ENCODE measurements around the gene FGR.

Gene FGR

DNA sequence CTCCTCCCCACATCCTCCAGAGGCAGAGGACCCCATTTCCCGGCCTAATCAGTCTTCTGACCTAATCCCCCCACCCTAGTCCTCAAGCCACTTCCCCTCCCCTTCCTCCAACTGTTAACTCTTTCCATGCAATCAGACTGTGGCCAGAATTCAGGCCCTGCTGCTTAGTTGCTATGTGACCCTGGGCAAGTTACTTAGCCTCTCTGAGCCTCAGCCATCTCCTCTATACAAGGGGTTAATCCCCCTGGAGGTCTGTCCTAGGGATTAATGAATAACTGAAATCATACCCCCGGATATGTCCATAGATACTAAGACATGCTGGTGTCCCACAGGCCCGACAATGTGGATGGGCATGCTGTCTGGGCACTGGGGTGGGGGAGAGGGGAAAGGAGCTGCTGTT lies 49.3 kb downstream of the FGR start:
- no peak for DNase-seq

DNA sequence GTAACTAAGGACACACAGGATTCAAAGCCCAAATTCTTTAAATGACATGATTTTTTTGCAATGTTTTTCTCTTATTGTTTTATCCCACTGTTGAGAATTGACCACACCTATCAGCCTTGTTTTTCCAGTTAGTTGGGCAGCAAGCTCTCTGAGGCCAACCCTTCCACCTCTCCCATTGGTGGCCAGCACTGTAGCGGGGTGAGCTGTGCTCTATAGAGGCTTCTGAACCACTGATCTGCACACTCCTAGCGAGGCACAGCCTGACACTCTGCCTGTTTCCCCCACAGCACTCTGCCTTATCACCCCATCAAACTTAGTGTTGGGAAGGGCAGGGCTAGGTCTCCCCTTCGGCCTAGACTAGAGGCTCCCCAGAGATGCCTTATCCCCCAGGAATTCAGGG lies 50.5 kb downstream of the FGR start:
- DNase-seq: no peak

- DNase-seq: no peak
Measured at GRCh38 chr1:27583479-27583878, 51.5 kb downstream of the FGR start.

GRCh38 chr1:27581823-27582243 lies 53.2 kb downstream of the FGR start:
- no peak for DNase-seq

GRCh38 chr1:27577504-27578188 lies 57.3 kb downstream of the FGR start:
- peak in 1 of 14 donors; percentile 24 for DNase-seq

- DNase-seq: no peak
Measured at GRCh38 chr1:27576806-27577227, 58.2 kb downstream of the FGR start.

GRCh38 chr1:27575840-27576331 lies 59.1 kb downstream of the FGR start:
- DNase-seq: peak in 10 of 14 donors; percentile 26 to 74 (median 47)

DNA sequence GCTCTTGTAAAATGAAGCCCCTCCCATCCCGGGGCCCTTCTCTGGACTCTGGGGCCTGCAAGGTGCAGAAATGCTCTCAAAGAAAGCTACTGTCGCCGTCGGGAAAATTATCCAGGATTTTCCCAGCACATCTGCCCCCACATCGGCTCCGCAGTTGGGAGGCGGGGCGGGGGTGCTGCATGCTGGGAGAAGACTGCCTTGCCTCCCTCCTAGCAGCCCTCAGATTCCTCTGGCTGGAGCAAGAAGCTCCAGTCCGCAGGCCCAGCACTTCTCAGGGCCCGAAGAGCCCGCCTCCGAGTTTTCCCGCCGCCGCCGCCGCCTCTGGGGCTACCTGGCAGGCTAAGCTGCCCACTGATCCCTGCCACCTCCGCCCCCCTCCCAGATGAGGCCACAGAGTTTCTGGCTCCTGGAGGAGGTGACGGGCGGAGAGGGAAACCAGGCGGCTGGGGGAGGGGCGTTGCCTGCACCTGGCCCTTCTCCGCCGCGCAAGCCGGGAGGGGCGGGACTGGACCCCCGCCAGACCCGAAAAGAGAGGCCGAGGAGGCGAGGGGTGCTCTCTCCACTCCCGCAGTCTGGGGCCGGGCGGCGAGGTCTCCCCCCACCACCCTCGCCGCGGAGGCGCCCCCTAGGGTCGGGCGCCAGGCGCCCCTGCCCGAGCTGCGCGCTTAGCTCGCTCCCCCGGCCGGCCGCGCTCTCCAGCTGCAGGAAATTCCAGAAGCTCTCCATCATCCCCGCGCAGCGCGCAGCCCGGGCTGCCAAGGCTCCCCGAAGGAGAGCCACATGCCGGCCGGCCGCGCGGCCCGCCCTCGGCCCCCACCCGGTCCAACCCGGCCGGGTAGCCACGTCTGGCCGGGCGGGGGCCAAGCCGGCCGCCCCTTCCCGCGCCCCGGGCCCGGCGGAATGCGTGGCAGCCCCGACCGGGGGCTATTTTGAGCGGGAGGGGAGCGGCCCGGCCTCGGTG lies 59.8 kb downstream of the FGR start:
- peak in 5 of 14 donors; percentile 45 to 66 (median 49) for DNase-seq

DNA sequence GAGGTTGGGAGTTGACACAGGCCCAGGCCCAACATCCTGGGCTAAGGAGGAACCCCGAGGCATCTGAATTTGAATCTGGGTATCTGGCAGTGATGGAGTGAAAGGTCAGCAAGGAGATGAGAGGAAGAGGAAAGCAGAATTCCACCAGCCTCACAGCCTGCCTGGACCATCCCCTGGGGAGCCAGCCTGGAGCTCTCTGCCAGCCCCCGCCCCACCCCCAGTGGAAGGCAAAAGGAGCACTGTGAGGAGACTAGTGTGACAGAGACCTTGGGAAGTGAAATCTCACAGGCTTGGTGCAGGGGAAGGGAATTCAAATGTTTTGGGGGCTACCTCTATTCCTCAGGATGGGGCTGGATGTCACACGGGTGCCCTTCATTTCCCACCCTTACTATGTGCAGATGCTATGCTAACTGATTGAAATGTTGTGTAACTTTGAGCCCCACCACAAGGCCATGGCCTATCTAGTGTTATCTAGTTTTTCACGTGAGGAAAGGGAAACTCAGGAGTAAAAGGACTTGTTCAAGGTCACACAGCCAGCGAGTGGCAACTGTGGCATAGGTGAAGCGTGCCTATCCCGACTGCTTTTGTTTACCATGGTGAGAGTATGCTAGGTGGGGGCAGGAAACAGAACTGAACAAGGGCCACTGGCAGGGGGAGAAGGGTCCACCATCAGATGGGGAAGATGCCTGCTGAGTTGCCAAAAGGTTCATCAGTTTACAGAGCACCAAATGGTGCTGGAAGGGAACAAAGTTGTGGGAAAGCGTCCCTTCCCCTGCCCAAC lies 60.8 kb downstream of the FGR start:
- no peak for DNase-seq

GRCh38 chr1:27572679-27573426 lies 62.1 kb downstream of the FGR start:
- DNase-seq: no peak

- DNase-seq: no peak
Measured at GRCh38 chr1:27572019-27572678, 62.8 kb downstream of the FGR start.

GRCh38 chr1:27571439-27572018 lies 63.5 kb downstream of the FGR start:
- DNase-seq: peak in 4 of 14 donors; percentile 33 to 58 (median 55)

DNA sequence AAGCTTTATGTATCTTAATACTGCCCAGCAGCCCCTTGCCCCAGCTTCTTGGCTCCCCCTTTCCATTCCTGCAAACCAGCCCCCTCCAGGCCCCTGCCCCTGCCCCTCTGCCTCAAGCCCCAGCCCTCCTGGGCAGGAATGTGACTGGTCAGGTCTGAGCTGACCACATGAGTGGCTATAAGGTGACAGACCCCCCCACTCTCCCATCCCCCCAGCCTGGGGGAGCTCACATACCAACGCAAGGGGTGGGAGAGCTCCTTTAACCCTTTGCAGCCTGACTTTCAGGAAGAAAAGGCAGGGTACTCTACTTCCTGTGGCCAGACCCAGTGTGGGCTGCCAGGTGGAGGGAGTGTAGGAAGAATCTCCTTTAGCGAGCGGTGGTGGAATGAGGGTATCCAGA lies 64.2 kb downstream of the FGR start:
- no peak for DNase-seq

DNA sequence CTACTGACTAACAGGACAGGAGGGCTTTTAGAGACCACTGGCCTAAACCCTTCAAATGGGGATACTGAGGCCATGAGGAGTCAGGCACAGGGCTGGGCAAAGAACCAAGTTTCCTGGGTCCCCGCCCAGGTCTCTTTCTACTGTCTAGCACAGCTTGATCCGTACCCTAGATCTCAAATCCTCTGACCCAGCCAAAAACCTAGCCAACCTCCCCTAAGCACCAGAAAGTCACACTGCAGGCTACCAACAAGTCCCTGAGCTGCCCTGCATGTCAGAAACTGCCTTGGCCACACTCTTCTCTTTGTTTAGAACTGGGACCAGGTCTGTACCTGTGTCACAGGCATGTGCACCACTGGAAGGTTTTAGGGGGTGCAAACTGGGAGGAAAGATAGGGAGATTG lies 64.6 kb downstream of the FGR start:
- no peak for DNase-seq

GRCh38 chr1:27569506-27570291 lies 65.3 kb downstream of the FGR start:
- DNase-seq: no peak

DNA sequence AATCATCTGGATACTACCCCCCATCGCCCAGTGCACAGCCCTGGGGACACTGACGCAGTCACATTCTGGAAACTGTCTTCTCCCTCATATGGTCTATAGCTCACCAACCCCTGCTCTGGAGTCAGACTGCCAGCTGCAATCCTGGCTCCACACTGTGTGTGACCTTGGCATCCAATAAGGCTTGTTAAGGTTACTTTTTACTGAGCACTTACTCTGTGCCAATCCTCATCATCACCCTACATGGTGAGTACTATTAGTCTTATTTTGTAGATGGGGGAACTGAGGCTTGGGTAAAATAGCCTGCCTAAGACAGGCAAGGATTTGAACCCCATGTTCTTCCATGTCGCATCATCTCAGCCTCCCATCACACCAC lies 65.9 kb downstream of the FGR start:
- DNase-seq: no peak

GRCh38 chr1:27568300-27569087 lies 66.5 kb downstream of the FGR start:
- DNase-seq: peak in 11 of 14 donors; percentile 20 to 85 (median 49)

DNA sequence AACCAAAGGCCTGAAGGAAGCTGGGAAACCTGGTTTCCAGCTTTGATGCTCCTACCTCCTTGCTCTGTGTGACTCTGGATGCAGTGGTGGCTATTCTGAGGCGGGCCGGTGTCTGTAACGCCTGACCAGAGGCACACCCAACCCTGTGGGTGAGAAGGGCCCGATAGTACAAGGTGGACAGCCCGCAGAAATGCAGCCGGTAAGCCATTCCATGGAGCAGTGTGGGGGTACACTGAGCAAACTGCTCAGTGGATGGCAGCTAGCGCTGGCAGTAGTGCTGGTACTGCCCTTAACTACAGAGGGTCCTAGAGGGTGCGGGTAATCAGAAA lies 67.0 kb downstream of the FGR start:
- DNase-seq: no peak

DNA sequence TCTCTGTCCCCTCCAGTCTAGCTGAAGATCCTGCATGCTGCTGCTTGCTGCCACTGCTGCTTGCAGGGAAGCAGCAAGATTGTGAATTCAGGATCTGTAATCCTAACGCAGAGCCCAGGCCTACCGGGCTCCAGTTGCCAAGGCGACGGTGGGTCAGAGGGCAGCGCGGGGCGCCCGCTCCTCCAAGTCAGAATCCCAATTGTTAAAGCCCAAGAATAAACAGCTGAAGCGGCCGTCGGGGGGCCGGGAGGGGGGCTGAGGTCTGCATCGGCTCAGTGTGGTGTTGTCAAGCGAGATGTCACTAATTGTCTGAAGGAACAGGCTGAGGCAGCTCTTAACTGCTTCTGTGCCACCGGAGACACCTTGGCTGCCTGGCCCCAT lies 67.8 kb downstream of the FGR start:
- peak in 1 of 14 donors; percentile 53 for DNase-seq

All from C1 segment of cervical spinal cord (tissue), 14 donors.